ENCODE data around the gene JAKMIP1.

DNA sequence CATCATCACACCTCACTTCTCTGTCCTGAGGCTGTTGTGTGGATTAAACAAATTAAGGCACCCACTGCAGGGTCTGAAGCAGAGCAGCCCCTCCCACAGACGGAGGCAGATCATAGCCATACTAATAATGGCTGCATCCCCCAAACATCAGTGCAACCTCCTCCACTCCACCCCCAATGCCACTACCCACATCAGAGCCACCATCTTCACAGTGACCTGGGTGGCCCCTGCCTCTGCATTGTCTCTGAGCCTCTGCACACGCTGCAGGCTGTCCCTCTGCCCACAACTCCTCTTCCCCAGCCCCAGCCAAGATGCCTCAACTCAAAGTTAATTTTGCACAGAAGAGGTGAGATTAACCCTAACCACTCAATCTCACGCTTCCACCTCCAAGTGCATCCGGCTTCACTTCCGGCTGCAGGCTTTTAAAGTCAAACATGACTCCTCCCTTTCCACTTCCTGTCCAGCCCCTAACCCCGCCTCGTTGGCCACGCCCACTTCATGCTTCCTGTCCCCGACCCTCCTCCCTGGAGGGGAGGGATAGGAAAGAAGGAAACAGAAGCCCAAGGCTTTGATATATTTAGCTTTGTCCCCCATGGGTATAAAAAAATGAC lies 22.7 kb downstream of the JAKMIP1 start:
- TF ChIP-seq CTCF (conservative IDR thresholded peaks at IDR 0.05; ENCODE audit: low read length) (no peak), EZH2phosphoT487 (IDR thresholded peaks at IDR 0.05; ENCODE audit: borderline replicate concordance, low read depth, low read length) (no peak)

Data from OCI-LY7 (cell line).